ENCODE results near the gene RPP40. TPM values are rescaled to one million over a fixed set of nuclear protein-coding genes. Genes with fewer than 3 reads are reported as not detected.
A peak's percentile ranks its signal among the peaks of the same experiment; 100 is the strongest.

RPP40 gene
- total and polyA plus RNA-seq, 2 of the 13 experiments (the other 11 are each of a cell fraction or from before 2014, with no cell fraction given): 18.0 to 41.2 TPM

DNA sequence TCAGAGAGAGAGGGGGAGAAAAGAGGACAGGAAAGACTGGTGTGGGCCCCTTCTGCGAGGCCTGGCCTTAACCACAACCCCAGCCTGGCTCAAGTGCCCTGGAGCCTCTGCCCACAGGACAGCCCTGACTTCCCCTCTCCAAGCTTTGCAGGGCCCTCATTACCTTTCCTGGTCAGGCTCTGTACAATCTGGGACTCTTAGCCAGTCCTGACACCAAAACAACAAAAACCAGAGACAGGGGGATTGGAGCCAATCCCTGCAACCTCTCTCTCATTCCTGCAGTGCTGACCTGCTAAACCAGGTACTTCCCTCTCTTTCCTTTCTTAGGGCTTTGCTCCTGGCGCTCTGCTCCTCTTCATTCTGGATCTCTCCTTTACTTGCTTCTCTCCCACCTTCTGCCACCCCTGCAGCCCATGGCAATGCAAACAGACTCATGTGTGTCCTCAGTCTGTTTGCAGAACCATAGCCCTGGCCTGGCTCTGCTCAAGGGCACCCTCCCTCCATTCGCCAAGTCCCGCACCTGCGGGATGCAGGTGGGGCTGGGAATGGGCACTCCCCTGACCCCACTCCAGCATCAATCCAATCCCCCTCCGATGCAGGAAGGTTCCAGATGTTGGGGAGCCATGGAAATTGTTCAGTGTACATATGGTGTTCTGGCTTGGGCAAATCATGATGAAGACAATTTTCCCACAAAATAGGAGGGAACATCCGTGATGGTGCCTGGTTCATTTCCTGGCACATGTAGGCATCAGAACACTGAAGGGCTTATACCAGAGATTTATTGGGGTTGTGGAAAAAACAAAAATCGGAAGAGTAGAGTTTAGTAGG, 38.1 kb downstream of the RPP40 start (continued):
- TF ChIP-seq HNF1B (CRISPR knock-in tag; IDR thresholded peaks at IDR 0.05) (0 out of 2 replicates have a peak, but pooled peaks have one; percentile 30), PCBP1 (IDR thresholded peaks at IDR 0.05; ENCODE audit: borderline replicate concordance, low read depth, low read length) (no peak), TFDP1 (CRISPR knock-in tag; IDR thresholded peaks at IDR 0.05; ENCODE audit: borderline replicate concordance) (no peak), ZNF557 (CRISPR knock-in tag; IDR thresholded peaks at IDR 0.05) (no peak), HNRNPLL (IDR thresholded peaks at IDR 0.05; ENCODE audit: low read depth, low read length, poor library complexity, severe bottlenecking) (no peak)

DNA sequence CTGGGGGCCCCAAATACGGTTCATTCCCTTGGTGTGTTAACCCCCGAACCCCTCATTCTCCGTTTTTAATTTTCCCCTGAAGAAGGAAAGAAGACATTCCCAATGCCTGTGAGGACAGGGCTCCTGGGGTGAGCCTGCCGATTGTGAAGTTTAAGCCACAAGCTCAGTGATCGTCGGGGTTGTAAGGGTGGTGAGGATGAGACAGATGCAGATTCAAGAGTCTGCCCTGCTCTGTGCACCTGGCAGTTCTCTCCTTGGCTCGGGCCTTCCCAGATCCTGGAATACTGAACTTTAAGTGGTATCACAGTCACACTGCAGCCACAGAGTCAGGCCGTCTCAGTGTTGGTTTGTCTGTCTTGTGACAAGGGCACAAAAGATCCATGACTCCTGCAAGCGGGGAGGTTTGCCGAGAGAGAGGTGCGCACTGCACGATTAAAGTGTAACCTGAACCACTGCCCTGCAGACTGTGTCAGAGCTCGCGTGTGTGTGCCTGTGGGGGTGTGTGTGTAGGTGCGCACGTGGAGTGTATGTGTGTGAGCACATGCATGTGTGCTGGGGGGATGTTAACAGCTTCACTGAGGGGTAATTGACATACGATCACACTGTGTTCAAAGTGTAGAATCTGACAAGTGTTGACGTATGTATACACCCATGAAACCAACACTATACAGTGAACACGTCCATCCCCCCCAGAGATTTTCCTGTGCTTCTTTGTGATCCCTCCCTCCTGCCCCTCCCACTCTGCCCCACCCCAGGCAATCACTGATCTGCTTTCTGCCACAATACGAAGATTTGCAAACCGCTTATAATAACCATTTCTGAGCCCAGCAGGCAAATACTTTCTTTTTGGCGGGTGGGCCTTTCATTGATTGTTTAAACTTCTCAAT, 38.9 kb downstream of the RPP40 start:
- ChIA-PET CTCF (ENCODE audit: low intra/inter-chr PET ratio, low total read pairs) (no interaction called here), POLR2A (interaction anchor here (0.8 to 1.4 kb wide), 2 partner anchors 39 to 63 kb away, joined by 3 to 5 read pairs; partner anchors contain the start of gene RPP40)
- FAIRE-seq: peak; percentile 66
- peaks cover 22% of the 10 kb centered on the region for H3K4me1 ChIP-seq (ENCODE audit: insufficient read depth, low read length)
- no peaks in the 10 kb centered on the region for H3K36me3 ChIP-seq (replicated peaks in 1 of 2; ENCODE audit: control insufficient read depth in 1 of 2, insufficient read depth in 2 of 2, low read length in 2 of 2)
- H4K20me1 ChIP-seq (ENCODE audit: insufficient read depth, low read length): no peaks in the 10 kb centered on the region
- H3K9me3 ChIP-seq (ENCODE audit: low read length): no peaks in the 10 kb centered on the region
- peak overlapping the region; percentile 27 to 66 (median 33); a peak in 5 of 6 replicates for H3K4me3 ChIP-seq (replicated peaks in 1 of 3; ENCODE audit: insufficient read depth in 1 of 3, low read depth in 2 of 3, low read length in 3 of 3)
- H3K9ac ChIP-seq (ENCODE audit: insufficient read depth, low read depth, low read length): no peak overlapping the region; the same call in 1 of the 2 replicates
- H3K27ac ChIP-seq (ENCODE audit: extremely low read length, insufficient read depth, low read length): no peak overlapping the region
- peak overlapping the region; percentile 94 for H3K4me2 ChIP-seq (ENCODE audit: low read depth, low read length)
- no TSS peak for BruUV-seq (replicated peaks)
- in situ Hi-C loops (cut with HindIII; ENCODE audit: extremely low pct_ligation_motif_present, low pct_unique_long_range_greater_than_20kb): loop anchor here (10.0 kb wide), 1 partner anchor 740 kb away; no protein-coding TSS in a partner anchor
- H2AFZ ChIP-seq (ENCODE audit: low read length): peak overlapping the region; percentile 73
- WGBS (ENCODE audit: low lambda C conversion rate): 8% methylated on average over 20 of the region's 22 CpGs
- intact Hi-C loops (cut with micrococcal nuclease; ENCODE audit: unreplicated experiment): no loop called here
- peak; percentile 85 for ATAC-seq
- H3K27me3 ChIP-seq (ENCODE audit: control insufficient read depth in 1 of 2, insufficient read depth in 2 of 2, low read length in 2 of 2): peaks cover 7 to 48% of the 10 kb centered on the region in 2 experiments; a peak in 4 of 5 replicates
- DNase-seq (ENCODE audit: low spot score): no peak
- H3K79me2 ChIP-seq (ENCODE audit: insufficient read depth, low read length): no peaks in the 10 kb centered on the region
- TF ChIP-seq SALL1 (CRISPR knock-in tag; IDR thresholded peaks at IDR 0.05): peak; percentile 50
- peak; percentile 27; the same call in 1 of the 2 replicates for TF ChIP-seq FOSL2 (CRISPR knock-in tag; IDR thresholded peaks at IDR 0.05)
- TF ChIP-seq ZNF292 (CRISPR knock-in tag; IDR thresholded peaks at IDR 0.05; ENCODE audit: borderline replicate concordance, low read depth): 0 out of 2 replicates have a peak, but pooled peaks have one; percentile 43
- no peak for TF ChIP-seq TCF7 (IDR thresholded peaks at IDR 0.05; ENCODE audit: low read depth)
- TF ChIP-seq SOX6 (IDR thresholded peaks at IDR 0.05): no peak
- TF ChIP-seq SOX6 (CRISPR knock-in tag; IDR thresholded peaks at IDR 0.05): peak; percentile 30; the same call in 1 of the 2 replicates
- TF ChIP-seq U2AF1 (optimal IDR thresholded peaks at IDR 0.05; ENCODE audit: low read depth, low read length): no peak
- TF ChIP-seq MYC (CRISPR knock-in tag; IDR thresholded peaks at IDR 0.05; ENCODE audit: borderline replicate concordance): peak; percentile 45; the same call in 1 of the 2 replicates
- no peak for TF ChIP-seq TBL1XR1 (IDR thresholded peaks at IDR 0.05; ENCODE audit: borderline replicate concordance, low read length, partially characterized antibody)
- no peak for TF ChIP-seq FOXM1 (CRISPR knock-in tag; IDR thresholded peaks at IDR 0.05)
- no peak for TF ChIP-seq ZBTB21 (CRISPR knock-in tag; IDR thresholded peaks at IDR 0.05)
- 0 out of 2 replicates have a peak, but pooled peaks have one; percentile 43 for TF ChIP-seq RBAK (CRISPR knock-in tag; IDR thresholded peaks at IDR 0.05)
